HAP-1 (cell line): ENCODE measurements around the gene CFAP69.
"Not testable (repeated sequence)": the region's sequence is repeated elsewhere in the genome, so short reads cannot be mapped to it uniquely, and the experiment has no call there.

Source experiments
- DNase-seq, 2 experiments: peaks; one replicate each; pipeline ENCODE4 v3.0.0-alpha.2; 2016 to 2020; ENCODE audit warnings: low spot score in 2 of 2
- H3K27me3 ChIP-seq: fragments of 250-450 bp; sonication (Bioruptor Pico); 2 replicates; pipeline ENCODE4 v1.5.1; 2020; ENCODE audit warnings: low read depth, mild to moderate bottlenecking, moderate library complexity
- H3K36me3 ChIP-seq: fragments of 250-450 bp; sonication (Bioruptor Pico); replicated peaks from 2 replicates; pipeline ENCODE4 v1.5.1; 2020; ENCODE audit warnings: mild to moderate bottlenecking
- H3K4me1 ChIP-seq: fragments of 250-450 bp; sonication (Bioruptor Pico); 2 replicates; pipeline ENCODE4 v1.5.1; 2020; ENCODE audit warnings: mild to moderate bottlenecking
- H3K4me3 ChIP-seq: fragments of 250-450 bp; sonication (Bioruptor Pico); 2 replicates; pipeline ENCODE4 v1.5.1; 2020; ENCODE audit warnings: mild to moderate bottlenecking, moderate library complexity
- H3K9me3 ChIP-seq: fragments of 250-450 bp; sonication (Bioruptor Pico); 2 replicates; pipeline ENCODE4 v1.5.1; 2020; ENCODE audit warnings: mild to moderate bottlenecking, moderate library complexity
- in situ Hi-C: fragments of 300-500 bp; cut with MboI; formaldehyde crosslinking; loops from 3 replicates; pipeline ENCODE4 v1.14.3; 2020; ENCODE audit warnings: low sequenced_read_pairs, inconsistent platforms, mixed read lengths

Gene CFAP69

GRCh38 chr7:90239625-90240228 lies 5.2 kb upstream of the CFAP69 start:
- no peak for DNase-seq
- no peaks in the 10 kb centered on the region for H3K36me3 ChIP-seq
- no peaks in the 10 kb centered on the region for H3K9me3 ChIP-seq
- in situ Hi-C loops = no loop called here
- H3K4me3 ChIP-seq = no peak overlapping the region
- peaks cover 5% of the 10 kb centered on the region for H3K4me1 ChIP-seq
- no peaks in the 10 kb centered on the region for H3K27me3 ChIP-seq

DNA sequence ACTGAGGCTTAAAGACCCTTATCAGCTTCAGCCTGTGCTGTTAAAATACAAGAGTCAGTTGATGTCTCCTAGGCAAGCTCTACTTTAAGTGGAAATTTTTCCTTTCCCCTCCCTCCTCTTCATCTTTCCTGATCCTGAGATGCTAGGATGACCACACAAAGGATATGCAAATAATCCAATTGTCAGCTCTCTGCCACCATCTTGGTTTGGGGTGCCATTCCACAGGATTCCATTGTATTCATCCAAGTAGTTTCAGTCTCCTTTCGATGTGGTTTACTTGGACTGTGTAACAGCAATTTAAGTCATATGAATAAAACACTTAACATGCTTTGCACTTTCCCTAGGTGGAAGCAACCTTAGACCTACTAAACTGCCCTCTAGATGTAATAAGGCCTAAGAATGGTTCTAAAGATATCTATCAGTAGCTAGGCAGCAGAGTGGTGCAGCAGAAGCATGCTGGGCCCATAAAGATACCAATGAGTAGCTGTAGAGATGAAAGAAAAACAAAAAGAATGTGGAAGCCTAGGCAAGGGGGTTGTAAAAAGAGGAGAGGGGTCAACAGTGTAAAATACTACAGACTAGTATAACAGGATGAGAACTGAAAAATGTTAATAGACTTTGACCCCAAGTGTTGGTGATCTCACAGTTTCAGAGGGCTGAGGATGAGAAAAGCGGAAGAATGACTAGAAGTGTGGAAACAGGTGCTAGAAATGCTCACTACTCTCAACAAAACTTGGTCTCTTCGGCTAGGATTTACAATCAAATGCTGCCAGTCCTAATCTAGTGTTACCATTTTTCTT lies 2.4 kb upstream of the CFAP69 start:
- H3K4me3 ChIP-seq = no peak overlapping the region
- no peaks in the 10 kb centered on the region for H3K9me3 ChIP-seq
- no peaks in the 10 kb centered on the region for H3K27me3 ChIP-seq
- no peak for DNase-seq
- no peaks in the 10 kb centered on the region for H3K36me3 ChIP-seq
- peaks cover 3% of the 10 kb centered on the region; the same call in 1 of the 2 replicates for H3K4me1 ChIP-seq
- in situ Hi-C loops = no loop called here

DNA sequence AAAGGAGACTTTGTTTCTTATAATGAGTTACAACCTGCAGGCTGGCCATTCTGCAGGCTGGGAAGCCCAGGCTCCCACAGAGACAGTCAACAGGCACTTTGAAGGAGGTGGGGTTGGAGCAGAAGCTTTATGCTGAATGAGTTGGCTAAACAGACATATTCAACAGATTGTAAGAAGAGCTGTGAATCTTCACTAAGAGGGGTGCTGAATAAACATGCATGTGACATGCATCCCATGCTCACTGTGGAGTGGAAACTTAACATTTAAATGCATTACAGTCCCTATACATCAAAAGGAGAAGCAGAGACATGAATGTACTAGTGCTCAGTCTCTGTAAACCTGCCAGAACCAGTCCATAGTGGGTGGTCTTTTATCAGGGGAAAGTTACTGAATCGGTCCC lies 1.4 kb upstream of the CFAP69 start:
- DNase-seq = no peak
- H3K36me3 ChIP-seq = no peaks in the 10 kb centered on the region
- no peak overlapping the region for H3K4me3 ChIP-seq
- no peaks in the 10 kb centered on the region for H3K9me3 ChIP-seq
- in situ Hi-C loops = no loop called here
- no peaks in the 10 kb centered on the region for H3K27me3 ChIP-seq
- peaks cover 3% of the 10 kb centered on the region; the same call in 1 of the 2 replicates for H3K4me1 ChIP-seq

- in situ Hi-C loops = no loop called here
- no peaks in the 10 kb centered on the region for H3K27me3 ChIP-seq
- no peaks in the 10 kb centered on the region for H3K9me3 ChIP-seq
- DNase-seq = no peak
- H3K4me3 ChIP-seq = peak overlapping the region; percentile 62
- no peaks in the 10 kb centered on the region for H3K36me3 ChIP-seq
- H3K4me1 ChIP-seq = peaks cover 3% of the 10 kb centered on the region; the same call in 1 of the 2 replicates
These were observed 437 bp upstream of the CFAP69 start for GRCh38 chr7:90244565-90244908.

- H3K27me3 ChIP-seq = no peaks in the 10 kb centered on the region
- DNase-seq = no peak
- no peak overlapping the region for H3K4me3 ChIP-seq
- H3K9me3 ChIP-seq = no peaks in the 10 kb centered on the region
- no peaks in the 10 kb centered on the region for H3K36me3 ChIP-seq
- peaks cover 8% of the 10 kb centered on the region; the same call in 1 of the 2 replicates for H3K4me1 ChIP-seq
- in situ Hi-C loops = no loop called here
These were observed 1.2 kb downstream of the CFAP69 start for GRCh38 chr7:90246171-90246570.

DNA sequence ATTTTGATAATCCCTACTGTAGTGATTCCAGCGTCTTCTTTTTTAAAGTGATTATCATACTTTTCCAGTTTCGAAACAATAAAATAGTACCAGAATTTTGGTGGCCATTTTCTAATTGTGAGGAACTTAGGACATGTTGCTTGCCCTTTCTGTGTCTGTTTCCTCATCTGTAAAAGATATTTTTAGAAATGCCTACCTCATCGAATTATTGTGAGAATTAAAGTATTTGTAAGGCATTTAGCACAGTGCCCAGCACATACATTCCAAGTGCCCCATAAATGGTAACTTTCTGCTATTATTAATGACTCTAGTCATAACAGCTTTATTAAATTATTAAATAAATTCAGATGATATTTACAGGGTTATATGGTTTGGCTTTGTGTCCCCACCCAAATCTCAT lies 3.7 kb downstream of the CFAP69 start:
- in situ Hi-C loops = no loop called here
- Histone ChIP-seq H3K36me3 (no peaks in the 10 kb centered on the region), H3K4me1 (peaks cover 8% of the 10 kb centered on the region; the same call in 1 of the 2 replicates), H3K9me3 (no peaks in the 10 kb centered on the region), H3K4me3 (no peak overlapping the region), H3K27me3 (no peaks in the 10 kb centered on the region)
- DNase-seq = no peak

DNA sequence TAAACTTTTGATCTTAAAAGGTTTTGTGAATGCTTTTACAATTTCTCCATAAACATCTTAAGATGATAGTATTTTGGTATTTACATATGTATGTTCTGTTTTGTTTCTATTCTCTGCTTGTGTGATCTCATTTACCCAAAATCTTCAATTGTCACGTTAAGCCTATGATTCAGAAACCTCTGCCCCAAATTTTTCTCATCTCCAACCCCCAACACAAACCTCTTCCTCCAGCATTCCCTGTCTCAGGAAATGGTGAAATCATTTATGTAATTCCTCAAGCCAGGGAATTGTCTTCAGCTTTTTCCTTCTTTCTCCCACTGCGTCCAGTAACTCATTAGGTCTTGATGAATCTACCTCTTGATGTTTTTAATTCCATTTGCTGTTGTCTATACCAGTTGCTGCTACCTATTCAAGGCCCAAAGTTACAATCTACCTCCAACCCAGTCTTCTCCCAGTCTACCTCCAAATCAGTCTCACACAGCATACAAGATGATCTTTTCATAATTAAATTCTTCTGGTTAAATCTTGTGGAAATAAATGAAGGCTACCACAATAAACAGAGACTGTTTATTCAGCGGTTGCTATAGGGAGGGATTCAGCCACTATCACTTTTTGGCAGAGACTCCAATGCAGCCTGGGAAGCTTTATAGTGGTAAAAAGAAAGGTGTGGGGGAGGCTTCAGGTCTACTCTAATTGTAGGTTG lies 5.8 kb downstream of the CFAP69 start:
- Histone ChIP-seq H3K36me3 (no peaks in the 10 kb centered on the region), H3K4me3 (no peak overlapping the region), H3K4me1 (peaks cover 7% of the 10 kb centered on the region; the same call in 1 of the 2 replicates), H3K27me3 (no peaks in the 10 kb centered on the region), H3K9me3 (no peaks in the 10 kb centered on the region)
- in situ Hi-C loops = loop anchor here (25.0 kb wide), 1 partner anchor 88 kb away; the partner anchor contains the start of gene STEAP1
- DNase-seq = no peak

GRCh38 chr7:90251304-90251635 lies 6.3 kb downstream of the CFAP69 start:
- no peak for DNase-seq
- no peaks in the 10 kb centered on the region for H3K36me3 ChIP-seq
- H3K4me1 ChIP-seq = 0 out of 2 replicates have a peak, but pooled peaks cover 4% of the 10 kb centered on the region
- H3K9me3 ChIP-seq = no peaks in the 10 kb centered on the region
- H3K4me3 ChIP-seq = no peak overlapping the region
- no peaks in the 10 kb centered on the region for H3K27me3 ChIP-seq
- in situ Hi-C loops = loop anchor here (25.0 kb wide), 1 partner anchor 89 kb away; the partner anchor contains the start of gene STEAP1

DNA sequence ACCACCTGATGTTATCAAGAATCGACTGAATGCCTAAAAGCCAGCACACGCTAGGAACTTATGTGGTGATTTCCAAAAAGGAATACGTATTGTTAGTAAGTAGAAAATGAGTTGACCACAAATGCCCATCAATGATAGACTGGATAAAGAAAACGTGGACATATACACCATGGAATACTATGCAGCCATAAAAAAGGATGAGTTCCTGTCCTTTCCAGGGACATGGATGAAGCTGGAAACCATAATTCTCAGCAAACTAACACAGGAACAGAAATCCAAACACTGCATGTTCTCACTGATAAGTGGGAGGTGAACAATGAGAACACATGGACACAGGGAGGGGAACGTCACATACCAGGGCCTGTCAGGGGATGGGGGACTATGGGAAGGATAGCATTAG lies 11.0 kb downstream of the CFAP69 start:
- not testable (repeated sequence) for H3K36me3 ChIP-seq, DNase-seq, H3K4me1 ChIP-seq, H3K9me3 ChIP-seq, H3K4me3 ChIP-seq, H3K27me3 ChIP-seq
- in situ Hi-C loops = loop anchor here (25.0 kb wide), 1 partner anchor 94 kb away; the partner anchor contains the start of gene STEAP1

- no peaks in the 10 kb centered on the region for H3K4me1 ChIP-seq
- DNase-seq = no peak
- H3K36me3 ChIP-seq = no peaks in the 10 kb centered on the region
- no peaks in the 10 kb centered on the region for H3K27me3 ChIP-seq
- H3K9me3 ChIP-seq = no peaks in the 10 kb centered on the region
- in situ Hi-C loops = loop anchor here (25.0 kb wide), 1 partner anchor 94 kb away; the partner anchor contains the start of gene STEAP1
- H3K4me3 ChIP-seq = no peak overlapping the region
These were observed 11.8 kb downstream of the CFAP69 start for GRCh38 chr7:90256778-90257177.

DNA sequence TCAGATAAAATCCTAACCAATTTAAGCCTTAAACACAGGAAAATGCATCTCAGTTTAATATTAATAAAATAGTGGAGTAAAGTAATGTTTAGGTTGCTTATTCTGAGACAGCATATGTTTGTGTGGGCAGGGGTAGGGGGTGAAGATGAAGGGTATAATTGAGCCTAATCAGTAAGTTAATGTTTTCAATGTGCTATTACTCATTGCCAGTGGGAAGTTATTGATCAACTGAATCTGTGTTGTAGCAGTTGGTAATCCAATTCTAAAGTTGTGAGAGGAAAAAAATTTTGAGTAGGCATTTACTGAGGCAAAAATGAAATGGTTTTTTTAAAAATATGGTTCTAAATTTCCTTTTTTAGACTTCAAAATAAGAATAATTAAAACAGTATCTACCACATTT lies 16.5 kb downstream of the CFAP69 start:
- Histone ChIP-seq H3K4me1 (no peaks in the 10 kb centered on the region), H3K4me3 (no peak overlapping the region), H3K27me3 (no peaks in the 10 kb centered on the region; the same call in 1 of the 2 replicates), H3K9me3 (no peaks in the 10 kb centered on the region), H3K36me3 (no peaks in the 10 kb centered on the region)
- no peak for DNase-seq
- in situ Hi-C loops = loop anchor here (25.0 kb wide), 1 partner anchor 99 kb away; the partner anchor contains the start of gene STEAP1

- no peak overlapping the region for H3K4me3 ChIP-seq
- in situ Hi-C loops = loop anchor here (25.0 kb wide), 1 partner anchor 100 kb away; the partner anchor contains the start of gene STEAP1
- no peaks in the 10 kb centered on the region; the same call in 1 of the 2 replicates for H3K27me3 ChIP-seq
- DNase-seq = peak in 1 of 2 experiments; percentile 47
- no peaks in the 10 kb centered on the region for H3K9me3 ChIP-seq
- no peaks in the 10 kb centered on the region for H3K4me1 ChIP-seq
- no peaks in the 10 kb centered on the region for H3K36me3 ChIP-seq
These were observed 17.5 kb downstream of the CFAP69 start for GRCh38 chr7:90262438-90262837.

- H3K36me3 ChIP-seq = no peaks in the 10 kb centered on the region
- H3K4me1 ChIP-seq = no peaks in the 10 kb centered on the region
- H3K27me3 ChIP-seq = no peaks in the 10 kb centered on the region; the same call in 1 of the 2 replicates
- in situ Hi-C loops = loop anchor here (25.0 kb wide), 1 partner anchor 105 kb away; the partner anchor contains the start of gene STEAP1
- H3K9me3 ChIP-seq = no peaks in the 10 kb centered on the region
- no peak for DNase-seq
- no peak overlapping the region for H3K4me3 ChIP-seq
These were observed 21.8 kb downstream of the CFAP69 start for GRCh38 chr7:90266808-90267207.
